ENCODE measurements around the gene SBF2. TPM values are rescaled to one million over a fixed set of nuclear protein-coding genes. Genes with fewer than 3 reads are reported as not detected.

The SBF2 gene
- total RNA-seq, 3 donors from 2014 or later (not counting 1 experiment from before 2014, with no cell fraction given) = 25.2 to 26.9 (median 26.3) TPM

GRCh38 chr11:10325277-10326011, 31.4 kb upstream of the SBF2 start:
- TF ChIP-seq, protein P1, sequence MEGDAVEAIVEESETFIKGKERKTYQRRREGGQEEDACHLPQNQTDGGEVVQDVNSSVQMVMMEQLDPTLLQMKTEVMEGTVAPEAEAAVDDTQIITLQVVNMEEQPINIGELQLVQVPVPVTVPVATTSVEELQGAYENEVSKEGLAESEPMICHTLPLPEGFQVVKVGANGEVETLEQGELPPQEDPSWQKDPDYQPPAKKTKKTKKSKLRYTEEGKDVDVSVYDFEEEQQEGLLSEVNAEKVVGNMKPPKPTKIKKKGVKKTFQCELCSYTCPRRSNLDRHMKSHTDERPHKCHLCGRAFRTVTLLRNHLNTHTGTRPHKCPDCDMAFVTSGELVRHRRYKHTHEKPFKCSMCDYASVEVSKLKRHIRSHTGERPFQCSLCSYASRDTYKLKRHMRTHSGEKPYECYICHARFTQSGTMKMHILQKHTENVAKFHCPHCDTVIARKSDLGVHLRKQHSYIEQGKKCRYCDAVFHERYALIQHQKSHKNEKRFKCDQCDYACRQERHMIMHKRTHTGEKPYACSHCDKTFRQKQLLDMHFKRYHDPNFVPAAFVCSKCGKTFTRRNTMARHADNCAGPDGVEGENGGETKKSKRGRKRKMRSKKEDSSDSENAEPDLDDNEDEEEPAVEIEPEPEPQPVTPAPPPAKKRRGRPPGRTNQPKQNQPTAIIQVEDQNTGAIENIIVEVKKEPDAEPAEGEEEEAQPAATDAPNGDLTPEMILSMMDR (IDR thresholded peaks at IDR 0.05) = no peak
- Histone ChIP-seq H3K27ac (ENCODE audit: low read length) (no peak overlapping the region), H3K4me1 (ENCODE audit: control insufficient read depth, insufficient read depth, low read length) (no peaks in the 10 kb centered on the region), H3K27me3 (ENCODE audit: control insufficient read depth, insufficient read depth, low read length) (no peaks in the 10 kb centered on the region), H3K9me3 (ENCODE audit: control insufficient read depth, insufficient read depth, low read length) (no peaks in the 10 kb centered on the region), H3K4me3 (ENCODE audit: low read length) (no peak overlapping the region), H3K36me3 (ENCODE audit: control insufficient read depth, insufficient read depth, low read length) (no peaks in the 10 kb centered on the region)
- 82% methylated on average over 6 of the region's 6 CpGs for WGBS (ENCODE audit: insufficient coverage)
- intact Hi-C loops (cut with micrococcal nuclease) = no loop called here
- DNase-seq (no peak), ATAC-seq (no peak)
- no peaks in the 10 kb centered on the region for H3K9me3 Mint-ChIP-seq
- H3K27ac Mint-ChIP-seq = no peak overlapping the region
- no peaks in the 10 kb centered on the region for H3K36me3 Mint-ChIP-seq
- H3K4me1 Mint-ChIP-seq = no peaks in the 10 kb centered on the region
- no peak overlapping the region for H3K4me3 Mint-ChIP-seq
- peaks cover 19 to 27% of the 10 kb centered on the region in 2 donors for H3K27me3 Mint-ChIP-seq (ENCODE audit: low read depth in 2 of 2)

- H3K36me3 ChIP-seq (ENCODE audit: control insufficient read depth, insufficient read depth, low read length) = no peaks in the 10 kb centered on the region
- no peak overlapping the region for H3K4me3 ChIP-seq (ENCODE audit: low read length)
- no peaks in the 10 kb centered on the region for H3K36me3 Mint-ChIP-seq
- peaks cover 19 to 27% of the 10 kb centered on the region in 2 donors for H3K27me3 Mint-ChIP-seq (ENCODE audit: low read depth in 2 of 2)
- H3K4me3 Mint-ChIP-seq = no peak overlapping the region
- H3K9me3 Mint-ChIP-seq = no peaks in the 10 kb centered on the region
- no peak overlapping the region for H3K27ac ChIP-seq (ENCODE audit: low read length)
- intact Hi-C loops (cut with micrococcal nuclease) = no loop called here
- TF ChIP-seq, protein P1 (IDR thresholded peaks at IDR 0.05) = no peak
- H3K27me3 ChIP-seq (ENCODE audit: control insufficient read depth, insufficient read depth, low read length) = no peaks in the 10 kb centered on the region
- ATAC-seq (no peak), DNase-seq (no peak)
- H3K27ac Mint-ChIP-seq = no peak overlapping the region
- no peaks in the 10 kb centered on the region for H3K9me3 ChIP-seq (ENCODE audit: control insufficient read depth, insufficient read depth, low read length)
- WGBS (ENCODE audit: insufficient coverage) = 66% methylated on average over 3 of the region's 3 CpGs
- H3K4me1 Mint-ChIP-seq = no peaks in the 10 kb centered on the region
- no peaks in the 10 kb centered on the region for H3K4me1 ChIP-seq (ENCODE audit: control insufficient read depth, insufficient read depth, low read length)
Observed at GRCh38 chr11:10324474-10324873, 30.5 kb upstream of the SBF2 start.

GRCh38 chr11:10323793-10324170, 29.8 kb upstream of the SBF2 start:
- Mint-ChIP-seq H3K4me3 (no peak overlapping the region), H3K27ac (no peak overlapping the region), H3K27me3 (ENCODE audit: low read depth in 2 of 2) (peaks cover 19 to 27% of the 10 kb centered on the region in 2 donors), H3K4me1 (no peaks in the 10 kb centered on the region), H3K9me3 (no peaks in the 10 kb centered on the region), H3K36me3 (no peaks in the 10 kb centered on the region)
- Histone ChIP-seq H3K9me3 (ENCODE audit: control insufficient read depth, insufficient read depth, low read length) (no peaks in the 10 kb centered on the region), H3K27me3 (ENCODE audit: control insufficient read depth, insufficient read depth, low read length) (no peaks in the 10 kb centered on the region), H3K36me3 (ENCODE audit: control insufficient read depth, insufficient read depth, low read length) (no peaks in the 10 kb centered on the region), H3K4me1 (ENCODE audit: control insufficient read depth, insufficient read depth, low read length) (no peaks in the 10 kb centered on the region), H3K27ac (ENCODE audit: low read length) (no peak overlapping the region), H3K4me3 (ENCODE audit: low read length) (no peak overlapping the region)
- ATAC-seq (no peak), DNase-seq (no peak)
- intact Hi-C loops (cut with micrococcal nuclease) = loop anchor here (1.0 to 2.0 kb wide), 2 partner anchors 115 to 565 kb away; no protein-coding TSS in a partner anchor
- 54% methylated on average over 1 of the region's 1 CpG for WGBS (ENCODE audit: insufficient coverage)
- TF ChIP-seq, protein P1 (IDR thresholded peaks at IDR 0.05) = no peak

Data from natural killer cell (primary cell).